H9 (cell line): ENCODE data around the gene PTK7. TPM values are rescaled to one million over a fixed set of nuclear protein-coding genes. Genes with fewer than 3 reads are reported as not detected.

Experiments used
- DNase-seq: peaks from one replicate; pipeline ENCODE4 v3.0.0-alpha.2; 2017
- H2AFZ ChIP-seq: one replicate; pipeline ENCODE4 v1.6.1; 2013; ENCODE audit warnings: mild to moderate bottlenecking, low read length, control low read depth, moderate library complexity
- H2AK5ac ChIP-seq: 2 replicates; pipeline ENCODE4 v1.6.1; 2013; ENCODE audit warnings: low read length, control low read depth, mixed read lengths; ENCODE audit not compliant: insufficient read length
- H2BK120ac ChIP-seq: one replicate; pipeline ENCODE4 v1.6.1; 2013; ENCODE audit warnings: low read depth, mild to moderate bottlenecking, low read length, control low read depth, inconsistent platforms; ENCODE audit not compliant: poor library complexity, severe bottlenecking
- H2BK12ac ChIP-seq: 2 replicates; pipeline ENCODE4 v1.6.1; 2013; ENCODE audit warnings: low read length, control low read depth, mixed read lengths, low read depth; ENCODE audit not compliant: insufficient read length
- H2BK15ac ChIP-seq: 2 replicates; pipeline ENCODE4 v1.6.1; 2013; ENCODE audit warnings: low read depth, low read length, control low read depth
- H2BK20ac ChIP-seq: one replicate; pipeline ENCODE4 v1.6.1; 2013; ENCODE audit warnings: low read depth, mild to moderate bottlenecking, low read length, control low read depth, inconsistent platforms; ENCODE audit not compliant: poor library complexity, severe bottlenecking
- H2BK5ac ChIP-seq: 2 replicates; pipeline ENCODE4 v1.6.1; 2013; ENCODE audit warnings: low read length, control low read depth, mixed read lengths; ENCODE audit not compliant: insufficient read length
- H3K14ac ChIP-seq: 2 replicates; pipeline ENCODE4 v1.6.1; 2013; ENCODE audit warnings: low read length, control low read depth; ENCODE audit not compliant: insufficient read depth
- H3K18ac ChIP-seq: 2 replicates; pipeline ENCODE4 v1.6.1; 2013; ENCODE audit warnings: low read depth, mild to moderate bottlenecking, mixed read lengths, low read length, control low read depth; ENCODE audit not compliant: insufficient read length
- H3K23ac ChIP-seq: 2 replicates; pipeline ENCODE4 v1.6.1; 2013; ENCODE audit warnings: low read length, control low read depth, mixed read lengths, low read depth; ENCODE audit not compliant: insufficient read length
- H3K23me2 ChIP-seq: 2 replicates; pipeline ENCODE4 v1.6.1; 2013; ENCODE audit warnings: low read depth, mild to moderate bottlenecking, mixed read lengths, low read length, control low read depth; ENCODE audit not compliant: insufficient read length, poor library complexity, severe bottlenecking
- H3K27ac ChIP-seq: 2 replicates; pipeline ENCODE4 v1.5.1; 2013; ENCODE audit warnings: low read length, control low read depth, mixed read lengths, low read depth; ENCODE audit not compliant: insufficient read length
- H3K27me3 ChIP-seq: 2 replicates; pipeline ENCODE4 v1.6.1; 2013; ENCODE audit warnings: low read length, control low read depth, inconsistent platforms; ENCODE audit not compliant: insufficient read depth
- H3K4ac ChIP-seq: 2 replicates; pipeline ENCODE4 v1.6.1; 2013; ENCODE audit warnings: low read depth, mild to moderate bottlenecking, control low read depth, inconsistent platforms, low read length, moderate library complexity
- H3K4me1 ChIP-seq: 2 replicates; pipeline ENCODE4 v1.6.1; 2013; ENCODE audit warnings: low read length, control low read depth, inconsistent platforms; ENCODE audit not compliant: insufficient read depth
- H3K4me2 ChIP-seq: 2 replicates; pipeline ENCODE4 v1.6.1; 2013; ENCODE audit warnings: low read length, control low read depth, mixed read lengths; ENCODE audit not compliant: insufficient read length, insufficient read depth
- H3K56ac ChIP-seq: 2 replicates; pipeline ENCODE4 v1.6.1; 2013; ENCODE audit warnings: low read depth, mild to moderate bottlenecking, mixed read lengths, low read length, control low read depth; ENCODE audit not compliant: insufficient read length
- H3K79me1 ChIP-seq: 2 replicates; pipeline ENCODE4 v1.6.1; 2013; ENCODE audit warnings: low read depth, mild to moderate bottlenecking, moderate library complexity, low read length, control low read depth, inconsistent platforms; ENCODE audit not compliant: insufficient read depth, poor library complexity, severe bottlenecking
- H3K79me2 ChIP-seq: 2 replicates; pipeline ENCODE4 v1.6.1; 2013; ENCODE audit warnings: low read length, control low read depth, inconsistent platforms; ENCODE audit not compliant: insufficient read depth
- H3K9ac ChIP-seq: 2 replicates; pipeline ENCODE4 v1.6.1; 2013; ENCODE audit warnings: low read length, control low read depth, mixed read lengths; ENCODE audit not compliant: insufficient read length; ENCODE audit errors: extremely low read depth
- H3K9me3 ChIP-seq: one replicate; pipeline ENCODE4 v1.6.1; 2013; ENCODE audit warnings: low read depth, low read length, inconsistent platforms; ENCODE audit not compliant: control insufficient read depth
- H3T11ph ChIP-seq: one replicate; pipeline ENCODE4 v1.6.1; 2013; ENCODE audit warnings: mild to moderate bottlenecking, low read length, control low read depth, inconsistent platforms
- H4K20me1 ChIP-seq: one replicate; pipeline ENCODE4 v1.6.1; 2013; ENCODE audit not compliant: control insufficient read depth, insufficient read length, insufficient read depth
- H4K5ac ChIP-seq: 2 replicates; pipeline ENCODE4 v1.6.1; 2013; ENCODE audit warnings: low read depth, mild to moderate bottlenecking, mixed read lengths, low read length, control low read depth; ENCODE audit not compliant: insufficient read length
- H4K8ac ChIP-seq: replicated peaks from 2 replicates; pipeline ENCODE4 v1.6.1; 2013; ENCODE audit warnings: low read length, control low read depth, mixed read lengths, low read depth; ENCODE audit not compliant: insufficient read length
- H4K91ac ChIP-seq: 2 replicates; pipeline ENCODE4 v1.6.1; 2013; ENCODE audit warnings: low read depth, mild to moderate bottlenecking, moderate library complexity, mixed read lengths, low read length, control low read depth; ENCODE audit not compliant: insufficient read length
- H3K27ac Mint-ChIP-seq, 3 experiments: 2 replicates in 2 of 3; 3 replicates in 1 of 3; pipeline ENCODE4 v1.8.0; 2020 to 2021; ENCODE audit warnings: mixed read lengths in 3 of 3, mild to moderate bottlenecking in 1 of 3, moderate library complexity in 1 of 3
- H3K27me3 Mint-ChIP-seq: 2 replicates; pipeline ENCODE4 v1.8.0; 2021; ENCODE audit warnings: low read depth, mild to moderate bottlenecking, moderate library complexity, mixed read lengths
- H3K36me3 Mint-ChIP-seq, 3 experiments: 2 replicates in 2 of 3; 3 replicates in 1 of 3; pipeline ENCODE4 v1.8.0; 2020 to 2021; ENCODE audit warnings: low read depth in 3 of 3, mixed read lengths in 3 of 3; ENCODE audit not compliant: insufficient read depth in 1 of 3
- H3K4me1 Mint-ChIP-seq, 2 experiments: 2 replicates each; pipeline ENCODE4 v1.8.0; 2020; ENCODE audit warnings: mixed read lengths in 2 of 2
- H3K4me3 Mint-ChIP-seq, 2 experiments: 2 replicates in 1 of 2; 3 replicates in 1 of 2; pipeline ENCODE4 v1.8.0; 2020 to 2021; ENCODE audit warnings: mild to moderate bottlenecking in 2 of 2, mixed read lengths in 2 of 2, moderate library complexity in 1 of 2
- H3K9me3 Mint-ChIP-seq, 2 experiments: 2 replicates in 1 of 2; 3 replicates in 1 of 2; pipeline ENCODE4 v1.8.0; 2020; ENCODE audit warnings: mild to moderate bottlenecking in 2 of 2, mixed read lengths in 2 of 2, moderate library complexity in 1 of 2
- CTCF ChIP-seq: fragments of 200-600 bp; sonication (generic); conservative IDR thresholded peaks from 3 replicates; pipeline ENCODE4 v1.8.0; 2021; ENCODE audit warnings: antibody characterized with exemption, mild to moderate bottlenecking
- WGBS: extraction: QIAGEN DNeasy Blood & Tissue Kit; methylation state at CpG from one replicate; pipeline ENCODE4 v1.1.7; 2013; ENCODE audit warnings: missing lambda C conversion rate, low lambda C conversion rate, mixed read lengths; ENCODE audit not compliant: insufficient read length; ENCODE audit errors: extremely low coverage; 5-methylcytosine and 5-hydroxymethylcytosine counted together
- total RNA-seq: library from RNA; stranded (reverse); gene quantifications from 2 replicates; pipeline ENCODE4 v1.2.1, GENCODE V29; 2021

Gene PTK7
- total RNA-seq, 1 experiment from 2014 or later: 128 TPM

- no peak overlapping the region for H2BK20ac ChIP-seq
- no peak overlapping the region for H2BK15ac ChIP-seq
- peaks cover under 1% of the 10 kb centered on the region for H3K79me1 ChIP-seq
- H3K27me3 ChIP-seq: no peaks in the 10 kb centered on the region
- H3K23ac ChIP-seq: no peak overlapping the region
- H2AK5ac ChIP-seq: no peak overlapping the region
- H3K36me3 Mint-ChIP-seq: peaks cover 0 to 2% (median under 1%) of the 10 kb centered on the region in 3 experiments; a peak in 3 of 7 replicates
- peaks cover 56 to 59% of the 10 kb centered on the region in 2 experiments for H3K4me1 Mint-ChIP-seq
- no peak overlapping the region for H3K14ac ChIP-seq
- peaks cover 17% of the 10 kb centered on the region for H3K4me1 ChIP-seq
- H4K5ac ChIP-seq: no peak overlapping the region
- H3T11ph ChIP-seq: no peak overlapping the region
- H3K23me2 ChIP-seq: peaks cover 3% of the 10 kb centered on the region
- no CpG with 5 or more reads among the region's 8 CpGs for WGBS
- DNase-seq: no peak
- no peaks in the 10 kb centered on the region for H3K27me3 Mint-ChIP-seq
- H2AFZ ChIP-seq: no peak overlapping the region
- no peak overlapping the region for H3K56ac ChIP-seq
- peak overlapping the region; percentile 13 to 47 (median 44); a peak in 3 of 7 replicates for H3K27ac Mint-ChIP-seq
- no peak overlapping the region; a peak in 1 of 5 replicates for H3K4me3 Mint-ChIP-seq
- H3K9me3 ChIP-seq: no peaks in the 10 kb centered on the region
- no peak overlapping the region for H4K91ac ChIP-seq
- H3K27ac ChIP-seq: no peak overlapping the region
- H3K4ac ChIP-seq: no peak overlapping the region
- no peaks in the 10 kb centered on the region for H3K9me3 Mint-ChIP-seq
- H3K79me2 ChIP-seq: peaks cover 29% of the 10 kb centered on the region; the same call in 1 of the 2 replicates
- H3K18ac ChIP-seq: no peak overlapping the region
- no peak for TF ChIP-seq CTCF
- no peak overlapping the region for H3K9ac ChIP-seq
- no peak overlapping the region for H4K8ac ChIP-seq
- H3K4me2 ChIP-seq: no peak overlapping the region
- no peak overlapping the region for H2BK12ac ChIP-seq
- H4K20me1 ChIP-seq: no peaks in the 10 kb centered on the region
- no peak overlapping the region for H2BK120ac ChIP-seq
- no peak overlapping the region for H2BK5ac ChIP-seq
These were observed 10.0 kb downstream of the PTK7 start for GRCh38 chr6:43086022-43086658.
